Forelimb muscle (tissue), 1 donor: ENCODE measurements around the gene RAB11FIP3. TPM values are rescaled to one million over a fixed set of nuclear protein-coding genes. Genes with fewer than 3 reads are reported as not detected.

Source experiments
- DNase-seq: peaks from one replicate; pipeline ENCODE4 v3.0.0-alpha.2; 2013; ENCODE audit warnings: low read depth
- polyA plus RNA-seq: library from polyadenylated mRNA; unstranded; fragments of 120-200 nt; gene quantifications from one replicate; pipeline ENCODE4 v1.2.1, GENCODE V29; 2013; ENCODE audit not compliant: insufficient read length

Gene RAB11FIP3
- polyA plus RNA-seq, 1 donor: 30.4 TPM

DNA sequence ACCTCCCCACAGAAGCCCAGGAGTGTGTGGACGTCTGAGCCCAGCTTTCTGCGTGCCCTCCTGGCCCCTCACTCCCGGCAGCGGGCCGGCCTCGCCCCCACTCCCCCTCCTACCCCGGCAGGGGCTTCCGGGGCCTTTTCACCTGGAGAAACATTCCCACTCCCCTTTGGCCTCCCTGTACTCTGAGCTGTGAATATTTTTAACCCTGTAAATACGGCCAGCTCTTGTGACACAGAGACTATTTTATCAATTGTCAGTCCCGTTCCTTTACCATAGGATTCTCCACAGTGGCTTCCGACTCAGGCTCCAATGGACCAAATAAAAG, 128.8 kb downstream of the RAB11FIP3 start:
- no peak for DNase-seq

- no peak for DNase-seq
These were observed 129.4 kb downstream of the RAB11FIP3 start for GRCh38 chr16:554640-555365.

DNA sequence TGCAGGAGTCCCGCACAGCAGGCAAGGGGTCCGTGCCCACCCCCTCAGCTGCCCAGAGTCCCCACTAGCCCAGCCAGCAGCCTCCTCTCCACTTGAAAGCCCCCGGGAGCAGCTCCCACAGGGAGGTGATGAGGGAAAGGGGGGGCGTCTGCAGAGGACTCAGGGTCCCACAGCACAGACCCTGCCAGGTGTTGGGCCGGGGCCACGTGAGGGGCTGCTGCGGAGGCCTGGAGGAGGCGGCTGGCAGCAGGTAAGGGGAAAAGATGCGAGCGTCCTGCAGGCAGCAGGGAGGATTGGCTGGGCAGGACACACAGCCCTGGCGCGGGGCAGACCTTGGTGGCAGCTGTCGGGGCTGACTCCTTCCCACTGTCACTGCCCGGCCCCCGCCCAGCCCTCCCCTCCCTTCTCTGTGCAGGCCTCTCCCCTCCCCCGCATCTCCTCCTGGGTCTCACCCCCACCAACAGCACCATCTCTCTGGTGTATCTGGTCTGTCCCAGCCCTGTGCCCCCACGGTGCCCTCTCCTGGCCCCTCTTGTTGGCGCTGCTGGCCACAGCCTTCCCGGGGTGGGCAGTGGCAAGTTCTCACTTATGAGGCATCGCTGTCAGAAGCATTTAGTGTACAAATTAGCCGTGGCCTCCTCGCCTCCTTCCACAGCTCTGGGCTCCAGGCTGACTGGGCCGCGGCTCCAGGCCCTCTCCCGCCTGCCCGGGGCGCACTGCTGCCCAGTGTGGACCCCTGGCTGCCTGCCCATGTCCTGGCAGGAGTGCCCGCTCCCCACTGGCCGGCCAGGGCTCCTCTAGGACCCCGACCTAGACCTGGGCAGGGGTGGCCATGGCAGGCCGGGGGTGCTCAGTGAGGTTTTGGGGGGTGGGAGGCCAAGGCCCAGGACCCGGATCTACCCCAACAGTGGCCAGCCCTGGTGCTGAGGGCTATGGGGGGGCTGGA, 130.4 kb downstream of the RAB11FIP3 start:
- no peak for DNase-seq

- no peak for DNase-seq
These were observed 131.2 kb downstream of the RAB11FIP3 start for GRCh38 chr16:556474-557173.

- DNase-seq: no peak
These were observed 132.2 kb downstream of the RAB11FIP3 start for GRCh38 chr16:557463-558297.

DNA sequence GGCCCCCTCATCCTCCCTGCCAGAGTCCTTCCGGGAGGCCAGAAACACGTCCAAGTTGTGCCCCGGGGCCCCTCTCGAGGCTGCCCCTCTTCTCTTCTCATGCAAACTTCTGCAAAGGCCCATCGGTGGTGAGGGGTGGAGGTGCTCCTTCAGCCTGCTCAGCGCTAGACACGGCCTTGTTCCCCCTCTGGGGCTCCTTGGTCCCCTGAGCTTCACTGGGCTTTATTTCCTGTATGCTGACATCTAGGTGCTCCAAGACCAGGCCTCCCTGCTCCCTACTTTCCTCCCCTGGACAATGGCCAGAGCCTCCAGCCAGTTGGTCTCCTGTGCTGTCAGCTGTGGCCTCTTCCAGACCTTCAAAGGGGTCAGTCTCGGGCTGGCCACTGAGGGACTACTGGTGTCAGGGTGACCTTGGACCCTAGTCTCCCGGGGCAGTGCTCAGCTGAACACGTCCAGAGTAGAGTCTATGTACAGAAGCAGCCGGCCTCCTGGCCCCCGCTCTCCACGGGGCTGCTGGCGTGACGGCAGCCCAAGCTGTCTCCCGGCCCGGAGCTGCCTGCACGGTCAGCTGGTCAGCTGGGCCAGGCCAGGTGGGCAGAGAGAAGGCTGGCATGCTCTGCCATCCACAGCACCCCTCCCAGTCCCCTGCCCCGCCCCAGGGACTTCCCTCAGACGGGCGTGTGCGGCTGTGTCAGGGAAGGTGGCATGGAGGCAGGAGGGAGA, 133.0 kb downstream of the RAB11FIP3 start:
- DNase-seq: no peak

- no peak for DNase-seq
These were observed 133.6 kb downstream of the RAB11FIP3 start for GRCh38 chr16:559021-559380.

- DNase-seq: no peak
These were observed 134.2 kb downstream of the RAB11FIP3 start for GRCh38 chr16:559411-560203.

GRCh38 chr16:560204-560700, 134.8 kb downstream of the RAB11FIP3 start, which contains the start of gene PRR35:
TSS of gene PRR35 (plus strand) at chr16:560394. CDS start at chr16:563295, 2,901 bp downstream.
- DNase-seq: no peak

DNA sequence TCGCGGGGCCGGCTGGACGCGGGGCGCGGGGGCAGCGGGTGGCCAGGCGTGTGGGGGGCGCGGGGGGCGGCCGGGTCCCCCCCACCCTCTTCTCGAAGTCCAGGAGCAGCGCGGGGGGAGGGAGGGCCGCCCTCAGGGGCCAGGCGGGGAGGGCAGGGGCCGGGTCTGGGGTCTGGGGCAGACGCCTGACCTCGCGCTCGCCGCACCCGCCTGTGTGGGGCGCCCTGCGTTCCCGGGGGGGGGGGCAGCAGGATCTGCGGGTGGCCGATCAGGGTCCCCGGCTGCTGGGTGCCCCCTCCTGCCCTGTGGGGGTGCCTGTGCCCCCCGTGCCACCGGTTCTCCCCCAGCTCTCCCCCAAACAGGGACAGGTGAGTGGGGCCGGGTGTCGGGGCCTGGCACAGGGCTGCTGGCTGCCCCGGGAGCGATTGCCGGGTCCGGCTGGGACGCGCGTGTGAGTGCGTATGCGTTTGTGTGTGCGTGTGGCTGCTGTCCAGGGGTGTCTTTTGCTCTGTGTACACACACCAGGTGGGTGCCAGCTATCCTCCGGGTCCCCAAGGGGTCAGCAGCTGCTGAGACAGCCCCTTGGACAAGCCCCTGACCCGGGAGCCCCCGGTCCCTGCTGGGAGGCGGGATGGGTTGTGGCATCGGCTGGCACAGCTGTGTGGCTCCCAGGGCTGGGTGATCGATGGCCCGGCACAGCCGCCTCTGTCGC, 135.4 kb downstream of the RAB11FIP3 start:
- DNase-seq: no peak

GRCh38 chr16:561413-561794, 136.0 kb downstream of the RAB11FIP3 start:
- no peak for DNase-seq

GRCh38 chr16:561957-562938, 136.8 kb downstream of the RAB11FIP3 start:
- no peak for DNase-seq

DNA sequence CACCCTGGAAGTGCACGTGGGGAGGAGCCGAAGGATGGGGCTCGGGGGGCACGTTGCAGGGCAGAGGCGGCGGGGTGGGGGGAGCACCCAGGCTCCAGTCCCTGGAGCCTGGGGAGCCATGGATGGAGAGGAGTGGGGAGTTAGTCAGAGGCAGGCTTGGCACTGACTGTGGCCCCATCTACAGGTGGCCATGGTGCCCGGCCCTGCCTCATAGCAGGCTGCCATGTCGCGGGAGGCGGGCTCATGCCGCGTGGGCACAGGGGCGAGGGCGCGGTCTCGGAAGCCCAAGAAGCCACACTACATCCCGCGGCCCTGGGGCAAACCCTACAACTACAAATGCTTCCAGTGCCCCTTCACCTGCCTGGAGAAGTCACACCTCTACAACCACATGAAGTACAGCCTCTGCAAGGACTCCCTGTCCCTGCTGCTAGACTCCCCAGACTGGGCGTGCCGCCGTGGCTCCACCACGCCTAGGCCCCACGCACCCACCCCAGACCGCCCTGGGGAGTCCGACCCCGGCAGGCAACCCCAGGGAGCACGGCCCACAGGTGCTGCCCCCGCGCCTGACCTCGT, 137.7 kb downstream of the RAB11FIP3 start:
- DNase-seq: no peak

GRCh38 chr16:564690-565418, 139.4 kb downstream of the RAB11FIP3 start:
- no peak for DNase-seq

GRCh38 chr16:565419-566330, 140.2 kb downstream of the RAB11FIP3 start:
- DNase-seq: no peak
